ENCODE results near the gene FZR1.

The FZR1 gene

GRCh38 chr19:3531716-3532115, 25.6 kb downstream of the FZR1 start:
- DNase-seq (ENCODE audit: low spot score), result no peak

- DNase-seq (ENCODE audit: low spot score), result no peak
Observed at GRCh38 chr19:3532154-3532786, 26.2 kb downstream of the FZR1 start.

GRCh38 chr19:3533033-3533432, 26.9 kb downstream of the FZR1 start:
- DNase-seq (ENCODE audit: low spot score), result no peak

GRCh38 chr19:3533563-3534216, 27.6 kb downstream of the FZR1 start:
- DNase-seq (ENCODE audit: low spot score), result no peak

- no peak for DNase-seq (ENCODE audit: low spot score)
Observed at GRCh38 chr19:3534375-3535234, 28.5 kb downstream of the FZR1 start.

- no peak for DNase-seq (ENCODE audit: low spot score)
Observed at GRCh38 chr19:3535235-3535535, 29.1 kb downstream of the FZR1 start.

- no peak for DNase-seq (ENCODE audit: low spot score)
Observed at GRCh38 chr19:3535563-3535965, 29.5 kb downstream of the FZR1 start.

- no peak for DNase-seq (ENCODE audit: low spot score)
Observed at GRCh38 chr19:3535981-3536380, 29.9 kb downstream of the FZR1 start.

- no peak for DNase-seq (ENCODE audit: low spot score)
Observed at GRCh38 chr19:3536429-3537100, 30.5 kb downstream of the FZR1 start.

GRCh38 chr19:3537101-3537437, 31.0 kb downstream of the FZR1 start:
- no peak for DNase-seq (ENCODE audit: low spot score)

GRCh38 chr19:3537438-3538240, 31.5 kb downstream of the FZR1 start:
- no peak for DNase-seq (ENCODE audit: low spot score)

- DNase-seq (ENCODE audit: low spot score), result no peak
Observed at GRCh38 chr19:3538258-3538929, 32.3 kb downstream of the FZR1 start.

- DNase-seq (ENCODE audit: low spot score), result no peak
Observed at GRCh38 chr19:3538965-3539755, 33.0 kb downstream of the FZR1 start, which contains the start of gene TEKTIP1. Gene TEKTIP1 (plus strand): TSS chr19:3539174. CDS start chr19:3539178, 4 bp downstream.

GRCh38 chr19:3539756-3540118, 33.6 kb downstream of the FZR1 start:
- DNase-seq (ENCODE audit: low spot score), result no peak

GRCh38 chr19:3543150-3544057, 37.3 kb downstream of the FZR1 start:
- no peak for DNase-seq (ENCODE audit: low spot score)

- DNase-seq (ENCODE audit: low spot score), result no peak
Observed at GRCh38 chr19:3544058-3544376, 37.9 kb downstream of the FZR1 start.

GRCh38 chr19:3544742-3545668, 38.9 kb downstream of the FZR1 start:
- DNase-seq (ENCODE audit: low spot score), result peak; percentile 74

- no peak for DNase-seq (ENCODE audit: low spot score)
Observed at GRCh38 chr19:3545669-3546034, 39.5 kb downstream of the FZR1 start.

- DNase-seq (ENCODE audit: low spot score), result no peak
Observed at GRCh38 chr19:3546119-3546518, 40.0 kb downstream of the FZR1 start.
